COLO668 (cell line): ENCODE data around the gene RGCC.

Experiments used
- DNase-seq: peaks from one replicate; lab custom pipeline; 2025; ENCODE audit not compliant: unreplicated experiment; lab: John Stamatoyannopoulos, UW

RGCC gene

DNA sequence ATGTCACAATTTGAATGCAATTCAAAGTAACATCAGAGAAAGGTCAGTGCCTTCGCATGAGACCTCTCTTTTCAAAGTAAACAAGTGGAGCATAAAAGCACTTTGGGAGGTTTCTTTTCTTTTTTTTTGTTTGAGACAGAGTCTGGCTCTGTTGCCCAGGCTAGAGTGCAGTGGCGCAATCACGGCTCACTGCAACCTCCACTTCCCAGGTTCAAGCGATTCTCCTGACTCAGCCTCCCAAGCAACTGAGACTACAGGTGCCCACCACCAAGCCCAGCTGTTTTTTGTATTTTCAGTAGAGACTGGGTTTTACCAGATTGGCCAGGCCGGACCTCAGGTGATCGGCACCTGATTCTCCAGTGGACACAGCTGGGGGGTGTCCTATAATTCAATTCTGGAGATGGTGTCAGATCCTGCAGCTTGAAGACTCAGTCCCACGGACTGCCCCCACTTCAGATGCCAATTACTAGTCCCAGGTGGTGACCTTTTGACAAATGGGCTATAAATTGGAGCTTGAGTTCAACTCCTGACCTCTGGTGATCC lies 57.6 kb downstream of the RGCC start:
- no peak for DNase-seq

DNA sequence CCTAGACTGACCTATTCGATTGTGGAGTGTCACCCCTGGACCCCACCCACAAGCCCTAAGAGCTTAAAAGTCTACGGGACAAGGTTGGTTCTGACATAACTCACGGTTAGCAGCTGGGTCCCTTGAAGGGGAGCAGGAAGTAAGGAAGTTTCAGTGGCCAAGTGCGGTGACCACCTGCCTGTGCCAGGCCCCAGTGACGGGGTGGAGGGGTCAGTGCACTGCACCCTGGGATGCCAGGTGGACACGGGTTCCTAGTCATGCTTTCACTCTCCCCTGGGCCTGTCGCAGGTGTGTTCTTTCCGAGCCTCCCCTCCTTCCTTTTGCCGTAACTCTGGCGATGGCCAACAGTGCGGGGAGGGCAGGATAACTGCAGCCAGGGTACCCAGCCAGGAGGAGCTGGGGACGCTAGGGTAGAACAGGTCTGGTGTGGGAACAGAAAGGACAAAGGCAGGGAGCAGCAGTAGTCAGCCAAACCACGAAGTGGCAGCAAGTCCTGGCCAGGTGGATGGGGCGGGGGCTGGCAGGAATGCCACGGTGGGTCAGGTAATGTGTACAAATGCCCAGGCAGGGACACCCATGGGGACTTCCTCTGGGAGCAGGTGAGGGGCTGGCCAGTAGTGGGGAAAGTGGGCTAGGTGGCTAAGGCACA lies 58.3 kb downstream of the RGCC start:
- no peak for DNase-seq

DNA sequence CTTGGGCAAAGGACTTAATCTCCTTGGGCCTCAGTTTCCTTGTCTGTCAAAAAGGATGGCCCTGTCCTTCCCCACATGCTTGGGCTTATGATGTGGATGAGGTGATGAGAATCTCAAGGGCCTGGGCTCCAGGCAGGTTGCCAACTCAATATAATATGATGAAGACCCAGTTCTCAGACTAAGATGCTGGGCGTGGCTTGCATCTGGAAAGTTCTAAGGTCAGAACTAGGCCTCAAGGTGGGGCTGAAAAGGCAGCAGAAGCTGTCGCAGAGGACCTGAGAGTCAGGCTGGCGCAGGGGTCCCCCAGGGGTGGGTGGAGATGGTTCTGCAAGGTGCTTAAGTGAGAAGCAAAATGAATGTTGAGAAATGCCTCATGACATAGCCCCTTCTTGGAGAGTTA lies 58.8 kb downstream of the RGCC start:
- DNase-seq = no peak

DNA sequence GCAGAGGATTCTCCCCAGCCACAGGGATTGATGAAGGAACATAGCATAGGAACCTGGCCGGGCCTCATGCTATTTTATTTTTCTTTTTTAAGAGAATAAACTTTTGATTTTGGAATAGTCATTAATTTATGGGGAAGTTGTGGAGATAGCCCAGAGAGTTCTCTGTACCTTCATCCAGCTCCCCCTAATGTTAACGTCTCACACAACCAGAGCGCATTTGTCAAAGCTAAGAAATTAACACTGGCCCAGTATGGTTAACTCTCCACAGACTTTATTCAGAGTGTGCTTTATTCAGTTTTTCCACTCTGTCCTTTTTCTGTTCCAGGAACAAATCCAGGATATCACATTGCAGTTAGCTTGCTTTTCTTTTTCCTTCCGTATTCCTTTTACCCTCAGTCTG lies 59.4 kb downstream of the RGCC start:
- DNase-seq = no peak

DNA sequence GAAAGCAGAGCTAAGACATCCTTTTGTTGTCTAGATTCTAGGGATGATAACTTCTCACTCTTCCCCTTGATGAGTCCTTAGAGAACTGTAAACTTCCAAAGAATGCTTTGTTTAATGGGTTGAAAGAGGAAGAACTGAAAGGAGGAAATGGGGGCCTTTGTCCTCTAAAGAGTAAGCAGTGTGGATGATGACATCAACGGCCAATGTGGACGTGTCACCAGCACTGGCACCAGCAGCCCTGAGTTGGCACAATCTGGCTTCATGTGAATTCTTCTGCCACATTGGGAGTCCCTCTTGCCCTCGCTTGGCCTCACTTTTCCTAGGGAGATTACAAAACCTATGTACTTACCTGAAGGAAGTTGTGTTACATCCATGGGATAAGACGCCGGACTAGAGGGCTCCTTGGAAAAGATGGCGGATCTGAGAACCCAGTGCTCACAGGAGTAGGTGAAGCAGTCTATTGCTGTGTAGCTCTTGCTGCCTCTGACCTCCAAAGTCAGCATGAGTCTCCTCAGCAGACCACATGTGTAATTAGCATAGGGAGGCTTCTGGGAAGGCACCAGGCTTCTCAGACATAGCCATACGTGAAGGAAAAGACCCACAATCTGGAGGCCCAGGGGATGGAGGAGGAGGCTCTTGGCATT lies 62.8 kb downstream of the RGCC start:
- DNase-seq = no peak
